IMR-90 (cell line): ENCODE data around the gene DNAH6. TPM values are rescaled to one million over a fixed set of nuclear protein-coding genes. Genes with fewer than 3 reads are reported as not detected.

Experiments used
- ATAC-seq: fragments of 200-7000 bp; cut with Tn5 transposase; 2 replicates; pipeline ENCODE4 v1.9.1; 2020; ENCODE audit warnings: low read depth, mild to moderate bottlenecking, moderate library complexity
- BruUV-seq: library from RNA; stranded (reverse); fragments of 400-500 nt; replicated peaks from 2 replicates; lab custom pipeline; 2021; lab: Mats Ljungman, UMichigan
- CTCF ChIA-PET: fragments of 300-600 bp; formaldehyde crosslinking; extraction: SDS; loops from one replicate; lab custom pipeline; 2021; ENCODE audit warnings: antibody characterized with exemption; lab: Yijun Ruan, JAX
- POLR2A ChIA-PET: fragments of 300-600 bp; sonication (Branson Sonifier 250); formaldehyde crosslinking; loops from one replicate; lab custom pipeline; 2022; ENCODE audit warnings: antibody characterized with exemption; ENCODE audit not compliant: unreplicated experiment; lab: Charles Lee
- DNase-seq: peaks from one replicate; pipeline ENCODE4 v3.0.0; 2013
- H2AFZ ChIP-seq: replicated peaks from 2 replicates; pipeline ENCODE3; 2013; ENCODE audit warnings: low read length, mild to moderate bottlenecking; ENCODE audit not compliant: poor library complexity
- H2AK5ac ChIP-seq: 2 replicates; pipeline ENCODE4 v1.6.1; 2013; ENCODE audit warnings: low read depth, low read length, inconsistent platforms
- H2AK9ac ChIP-seq: replicated peaks from 2 replicates; pipeline ENCODE3; 2013; ENCODE audit warnings: mild to moderate bottlenecking, low read depth, low read length, moderate library complexity; ENCODE audit not compliant: poor library complexity
- H2BK120ac ChIP-seq: 2 replicates; pipeline ENCODE4 v1.6.1; 2013; ENCODE audit warnings: low read depth, low read length, inconsistent platforms
- H2BK15ac ChIP-seq: 3 replicates; pipeline ENCODE4 v1.6.1; 2013; ENCODE audit warnings: low read depth, low read length, inconsistent platforms
- H2BK20ac ChIP-seq: 2 replicates; pipeline ENCODE4 v1.6.1; 2013; ENCODE audit warnings: low read depth, mild to moderate bottlenecking, inconsistent platforms, low read length, moderate library complexity
- H2BK5ac ChIP-seq: 2 replicates; pipeline ENCODE4 v1.6.1; 2013; ENCODE audit warnings: mild to moderate bottlenecking, low read depth, low read length, inconsistent platforms; ENCODE audit not compliant: poor library complexity, severe bottlenecking
- H3K14ac ChIP-seq: replicated peaks from 2 replicates; pipeline ENCODE4 v1.6.1; 2013; ENCODE audit warnings: low read depth, low read length, inconsistent platforms
- H3K18ac ChIP-seq: 2 replicates; pipeline ENCODE4 v1.6.1; 2013; ENCODE audit warnings: low read depth, low read length, control low read depth
- H3K23ac ChIP-seq: 2 replicates; pipeline ENCODE4 v1.6.1; 2013; ENCODE audit warnings: low read depth, low read length, inconsistent platforms
- H3K27ac ChIP-seq: 2 replicates; pipeline ENCODE4 v1.5.1; 2013; ENCODE audit warnings: mild to moderate bottlenecking, control low read depth, low read length; ENCODE audit not compliant: insufficient read depth
- H3K27me3 ChIP-seq: 2 replicates; pipeline ENCODE4 v1.6.1; 2013; ENCODE audit warnings: low read length; ENCODE audit not compliant: control insufficient read depth, insufficient read depth
- H3K36me3 ChIP-seq: 2 replicates; pipeline ENCODE4 v1.6.1; 2013; ENCODE audit warnings: low read length, mixed read lengths; ENCODE audit not compliant: control insufficient read depth, insufficient read depth
- H3K4ac ChIP-seq: 2 replicates; pipeline ENCODE4 v1.6.1; 2013; ENCODE audit warnings: low read depth, low read length, inconsistent platforms
- H3K4me1 ChIP-seq: 2 replicates; pipeline ENCODE4 v1.6.1; 2013; ENCODE audit warnings: low read length, mixed read lengths; ENCODE audit not compliant: control insufficient read depth, insufficient read depth
- H3K4me2 ChIP-seq: 2 replicates; pipeline ENCODE4 v1.6.1; 2013; ENCODE audit warnings: low read depth, mild to moderate bottlenecking, control low read depth, low read length, moderate library complexity
- H3K4me3 ChIP-seq: 2 replicates; pipeline ENCODE4 v1.5.1; 2013; ENCODE audit warnings: low read depth, mild to moderate bottlenecking, control low read depth, low read length, moderate library complexity; ENCODE audit not compliant: insufficient read depth
- H3K56ac ChIP-seq: 2 replicates; pipeline ENCODE4 v1.6.1; 2013; ENCODE audit warnings: low read length, inconsistent platforms; ENCODE audit not compliant: insufficient read depth; ENCODE audit errors: extremely low read depth
- H3K79me1 ChIP-seq, 2 experiments: 2 replicates each; pipeline ENCODE4 v1.6.1; 2013; ENCODE audit warnings: low read length in 2 of 2, inconsistent platforms in 1 of 2, low read depth in 1 of 2
- H3K9ac ChIP-seq: 2 replicates; pipeline ENCODE4 v1.6.1; 2013; ENCODE audit warnings: low read depth, low read length, control low read depth
- H3K9me1 ChIP-seq: 2 replicates; pipeline ENCODE4 v1.6.1; 2013; ENCODE audit warnings: low read length, inconsistent platforms; ENCODE audit not compliant: insufficient read depth
- H3K9me3 ChIP-seq: 2 replicates; pipeline ENCODE4 v1.6.1; 2013; ENCODE audit warnings: low read length; ENCODE audit not compliant: control insufficient read depth, insufficient read depth
- H4K20me1 ChIP-seq: 2 replicates; pipeline ENCODE4 v1.6.1; 2013; ENCODE audit warnings: low read length, inconsistent platforms; ENCODE audit not compliant: insufficient read depth
- H4K5ac ChIP-seq: 2 replicates; pipeline ENCODE4 v1.6.1; 2013; ENCODE audit warnings: mild to moderate bottlenecking, low read depth, low read length, control low read depth
- H4K8ac ChIP-seq, 2 experiments: 2 replicates each; pipeline ENCODE4 v1.6.1; 2013; ENCODE audit warnings: low read depth in 2 of 2, low read length in 2 of 2, control low read depth in 1 of 2, inconsistent platforms in 1 of 2
- H4K91ac ChIP-seq: 2 replicates; pipeline ENCODE4 v1.6.1; 2013; ENCODE audit warnings: low read depth, low read length, inconsistent platforms; ENCODE audit not compliant: insufficient read depth
- CHD1 ChIP-seq: IDR thresholded peaks from 2 replicates; pipeline ENCODE4 v1.6.1; 2012; ENCODE audit warnings: low read depth, low read length, improper control_type of control experiment
- MAFK ChIP-seq: IDR thresholded peaks from 2 replicates; pipeline ENCODE4 v1.6.1; 2012; ENCODE audit warnings: low read depth, low read length, improper control_type of control experiment
- MAZ ChIP-seq: IDR thresholded peaks from 2 replicates; pipeline ENCODE4 v1.6.1; 2012; ENCODE audit warnings: low read depth, mild to moderate bottlenecking, low read length, improper control_type of control experiment, moderate library complexity, borderline replicate concordance
- POLR2A ChIP-seq: IDR thresholded peaks from 2 replicates; pipeline ENCODE4 v1.6.1; 2012; ENCODE audit warnings: mild to moderate bottlenecking, low read depth, low read length
- RCOR1 ChIP-seq: IDR thresholded peaks from 2 replicates; pipeline ENCODE4 v1.6.1; 2012; ENCODE audit warnings: mild to moderate bottlenecking, low read length, improper control_type of control experiment; ENCODE audit not compliant: insufficient replicate concordance
- SMC3 ChIP-seq: fragments of 150-350 bp; IDR thresholded peaks from 2 replicates; pipeline ENCODE4 v1.6.1; 2016; ENCODE audit warnings: low read depth, mild to moderate bottlenecking, antibody characterized with exemption, low read length, moderate library complexity
- WGBS, 2 experiments: methylation state at CpG; one replicate each; pipeline versions ENCODE4 v1.1.5 to v1.1.7; 2013; ENCODE audit warnings: missing lambda C conversion rate in 2 of 2; ENCODE audit not compliant: insufficient read length in 1 of 2; ENCODE audit errors: extremely low coverage in 2 of 2; 5-methylcytosine and 5-hydroxymethylcytosine counted together
- dilution Hi-C: fragments of 300-500 bp; cut with HindIII; formaldehyde crosslinking; loops from one replicate; pipeline ENCODE4 v1.14.3; 2018; ENCODE audit warnings: low sequenced_read_pairs; ENCODE audit not compliant: unreplicated experiment
- in situ Hi-C: fragments of 300-500 bp; cut with MboI; formaldehyde crosslinking; loops from 3 replicates; pipeline ENCODE4 v1.14.3; 2019; ENCODE audit warnings: low sequenced_read_pairs, inconsistent platforms, mixed read lengths
- intact Hi-C: fragments of 100-400 bp; cut with micrococcal nuclease; formaldehyde crosslinking; loops from 2 replicates; pipeline ENCODE4 v1.10.0; 2022
- polyA plus RNA-seq, 3 experiments: library from polyadenylated mRNA; depleted of rRNA; stranded (reverse); fragments of >200 nt; gene quantifications; 2 replicates each; pipeline ENCODE4 v1.2.3, GENCODE V29; 2012; ENCODE audit warnings: low replicate concordance in 1 of 3
- total RNA-seq: library from RNA; depleted of rRNA; stranded (reverse); fragments of >200 nt; gene quantifications from 2 replicates; pipeline ENCODE4 v1.2.3, GENCODE V29; 2012
- TF ChIP-seq, protein P1 (sequence below): fragments of 150-350 bp; IDR thresholded peaks from 2 replicates; pipeline ENCODE4 v1.6.1; 2016; ENCODE audit warnings: low read depth, mild to moderate bottlenecking, low read length, moderate library complexity, borderline replicate concordance
- TF ChIP-seq, protein P2 (sequence below): conservative IDR thresholded peaks from 2 replicates; pipeline ENCODE4 v1.5.1; 2012; ENCODE audit warnings: mild to moderate bottlenecking, low read depth, low read length, improper control_type of control experiment

The DNAH6 gene
- total and polyA plus RNA-seq, 2 of the 4 experiments (the other 2 are of a cell fraction), result under 0.01 to 0.07 TPM

DNA sequence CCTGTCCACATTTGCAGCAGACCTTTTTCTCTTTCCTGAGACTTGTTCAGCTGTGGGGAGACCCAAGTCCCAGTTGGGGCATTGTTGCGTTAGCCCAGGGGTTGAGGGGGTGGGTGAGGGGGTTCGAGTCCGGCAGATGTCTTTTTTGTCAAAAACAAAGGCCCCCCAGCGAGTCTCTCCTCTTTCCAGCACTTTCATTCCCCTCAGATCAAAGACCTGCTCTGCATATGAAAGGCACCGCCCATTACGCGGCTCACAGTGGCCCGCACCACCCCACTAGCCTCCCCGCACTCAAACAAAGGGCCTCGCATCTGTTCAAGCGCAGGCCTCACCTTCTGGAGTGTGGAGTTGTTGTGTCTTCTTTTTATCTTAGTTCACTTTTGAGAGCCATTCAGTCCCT is 339.4 kb downstream of the DNAH6 start:
- H3K36me3 ChIP-seq, result no peaks in the 10 kb centered on the region
- H3K9ac ChIP-seq, result no peak overlapping the region
- no peaks in the 10 kb centered on the region; the same call in 1 of the 2 replicates for H4K20me1 ChIP-seq
- no peak overlapping the region for H3K23ac ChIP-seq
- no peaks in the 10 kb centered on the region; the same call in 1 of the 2 replicates for H3K4me1 ChIP-seq
- H2BK20ac ChIP-seq, result no peak overlapping the region
- no peak overlapping the region for H3K4me3 ChIP-seq
- H2BK5ac ChIP-seq, result no peak overlapping the region
- H2AK5ac ChIP-seq, result no peak overlapping the region
- no peaks in the 10 kb centered on the region for H3K27me3 ChIP-seq
- ATAC-seq, result no peak
- H3K14ac ChIP-seq, result no peak overlapping the region
- no peak overlapping the region for H2BK15ac ChIP-seq
- in situ Hi-C loops (loop anchor here (25.0 kb wide), 1 partner anchor 818 kb away; no protein-coding TSS in a partner anchor), dilution Hi-C loops (no loop called here), intact Hi-C loops (loop anchor here (5.0 kb wide), 1 partner anchor 223 kb away; no protein-coding TSS in a partner anchor)
- H3K9me1 ChIP-seq, result peaks cover 5% of the 10 kb centered on the region; the same call in 1 of the 2 replicates
- H3K56ac ChIP-seq, result no peak overlapping the region
- no TSS peak for BruUV-seq
- ChIA-PET POLR2A (no interaction called here), CTCF (no interaction called here)
- no peak overlapping the region for H3K4me2 ChIP-seq
- H2AFZ ChIP-seq, result no peak overlapping the region
- no peak overlapping the region for H2AK9ac ChIP-seq
- no peak overlapping the region for H3K4ac ChIP-seq
- no peak overlapping the region for H3K18ac ChIP-seq
- no peak overlapping the region for H4K5ac ChIP-seq
- no peak overlapping the region for H3K27ac ChIP-seq
- H4K91ac ChIP-seq, result no peak overlapping the region
- DNase-seq, result no peak
- no peaks in the 10 kb centered on the region for H3K9me3 ChIP-seq
- WGBS, 2 experiments, result no CpG with 5 or more reads among the region's 11 CpGs
- TF ChIP-seq CHD1 (no peak), RCOR1 (no peak), MAZ (no peak), POLR2A (no peak), MAFK (no peak), SMC3 (no peak)
- TF ChIP-seq, protein P1, sequence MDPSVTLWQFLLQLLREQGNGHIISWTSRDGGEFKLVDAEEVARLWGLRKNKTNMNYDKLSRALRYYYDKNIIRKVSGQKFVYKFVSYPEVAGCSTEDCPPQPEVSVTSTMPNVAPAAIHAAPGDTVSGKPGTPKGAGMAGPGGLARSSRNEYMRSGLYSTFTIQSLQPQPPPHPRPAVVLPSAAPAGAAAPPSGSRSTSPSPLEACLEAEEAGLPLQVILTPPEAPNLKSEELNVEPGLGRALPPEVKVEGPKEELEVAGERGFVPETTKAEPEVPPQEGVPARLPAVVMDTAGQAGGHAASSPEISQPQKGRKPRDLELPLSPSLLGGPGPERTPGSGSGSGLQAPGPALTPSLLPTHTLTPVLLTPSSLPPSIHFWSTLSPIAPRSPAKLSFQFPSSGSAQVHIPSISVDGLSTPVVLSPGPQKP, result no peak
- TF ChIP-seq, protein P2, sequence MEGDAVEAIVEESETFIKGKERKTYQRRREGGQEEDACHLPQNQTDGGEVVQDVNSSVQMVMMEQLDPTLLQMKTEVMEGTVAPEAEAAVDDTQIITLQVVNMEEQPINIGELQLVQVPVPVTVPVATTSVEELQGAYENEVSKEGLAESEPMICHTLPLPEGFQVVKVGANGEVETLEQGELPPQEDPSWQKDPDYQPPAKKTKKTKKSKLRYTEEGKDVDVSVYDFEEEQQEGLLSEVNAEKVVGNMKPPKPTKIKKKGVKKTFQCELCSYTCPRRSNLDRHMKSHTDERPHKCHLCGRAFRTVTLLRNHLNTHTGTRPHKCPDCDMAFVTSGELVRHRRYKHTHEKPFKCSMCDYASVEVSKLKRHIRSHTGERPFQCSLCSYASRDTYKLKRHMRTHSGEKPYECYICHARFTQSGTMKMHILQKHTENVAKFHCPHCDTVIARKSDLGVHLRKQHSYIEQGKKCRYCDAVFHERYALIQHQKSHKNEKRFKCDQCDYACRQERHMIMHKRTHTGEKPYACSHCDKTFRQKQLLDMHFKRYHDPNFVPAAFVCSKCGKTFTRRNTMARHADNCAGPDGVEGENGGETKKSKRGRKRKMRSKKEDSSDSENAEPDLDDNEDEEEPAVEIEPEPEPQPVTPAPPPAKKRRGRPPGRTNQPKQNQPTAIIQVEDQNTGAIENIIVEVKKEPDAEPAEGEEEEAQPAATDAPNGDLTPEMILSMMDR, result no peak
- H2BK120ac ChIP-seq, result no peak overlapping the region
- no peak overlapping the region for H4K8ac ChIP-seq
- H3K79me1 ChIP-seq, result peaks cover 12 to 19% of the 10 kb centered on the region in 2 experiments
